ENCODE measurements around the gene XPNPEP3. TPM values are rescaled to one million over a fixed set of nuclear protein-coding genes. Genes with fewer than 3 reads are reported as not detected.

Gene XPNPEP3
- total RNA-seq, 2 donors from 2014 or later: 9.4 to 12.5 TPM

DNA sequence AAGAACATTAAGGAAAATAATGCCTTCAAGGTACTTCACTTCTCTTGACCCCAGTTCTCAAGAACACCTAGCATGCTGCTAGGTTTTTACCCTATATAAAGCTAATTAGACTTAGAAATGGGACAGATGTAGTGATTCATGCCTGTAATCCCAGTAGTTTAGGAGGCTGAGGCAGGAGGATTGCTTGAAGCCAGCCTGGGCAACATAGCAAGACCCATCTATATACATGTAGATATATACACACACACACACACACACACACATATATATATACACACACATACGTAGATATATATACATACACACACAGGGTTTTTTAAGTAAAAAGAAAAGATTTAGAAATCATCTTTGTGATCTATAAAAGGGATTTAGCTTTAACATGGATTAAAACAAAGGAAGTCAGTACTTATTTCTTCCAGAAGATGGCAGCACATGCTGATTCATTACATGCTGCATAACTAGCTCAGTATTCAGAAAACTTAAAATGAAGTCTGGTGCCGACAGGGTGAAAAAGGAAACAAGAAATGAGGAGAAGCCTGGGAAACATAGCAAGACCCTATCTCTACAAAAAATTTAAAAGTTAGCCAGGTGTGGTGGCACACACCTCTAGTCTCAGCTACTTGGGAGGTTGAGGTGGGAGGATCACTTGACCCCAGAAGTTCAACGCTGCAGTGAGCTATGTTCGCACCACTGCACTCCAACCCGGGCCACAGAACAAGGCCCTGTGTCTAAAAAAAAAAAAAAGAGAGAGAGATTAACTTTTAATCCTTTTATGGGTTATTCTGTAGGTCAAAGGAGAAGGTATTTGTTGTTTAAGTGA lies 65.7 kb downstream of the XPNPEP3 start:
- no peak for DNase-seq (ENCODE audit: low spot score)
- Histone ChIP-seq H3K9me3 (no peaks in the 10 kb centered on the region), H3K27me3 (no peaks in the 10 kb centered on the region), H3K4me3 (no peak overlapping the region), H3K36me3 (peaks cover 53% of the 10 kb centered on the region), H3K27ac (no peak overlapping the region), H3K4me1 (no peaks in the 10 kb centered on the region)
- TF ChIP-seq, protein P1, sequence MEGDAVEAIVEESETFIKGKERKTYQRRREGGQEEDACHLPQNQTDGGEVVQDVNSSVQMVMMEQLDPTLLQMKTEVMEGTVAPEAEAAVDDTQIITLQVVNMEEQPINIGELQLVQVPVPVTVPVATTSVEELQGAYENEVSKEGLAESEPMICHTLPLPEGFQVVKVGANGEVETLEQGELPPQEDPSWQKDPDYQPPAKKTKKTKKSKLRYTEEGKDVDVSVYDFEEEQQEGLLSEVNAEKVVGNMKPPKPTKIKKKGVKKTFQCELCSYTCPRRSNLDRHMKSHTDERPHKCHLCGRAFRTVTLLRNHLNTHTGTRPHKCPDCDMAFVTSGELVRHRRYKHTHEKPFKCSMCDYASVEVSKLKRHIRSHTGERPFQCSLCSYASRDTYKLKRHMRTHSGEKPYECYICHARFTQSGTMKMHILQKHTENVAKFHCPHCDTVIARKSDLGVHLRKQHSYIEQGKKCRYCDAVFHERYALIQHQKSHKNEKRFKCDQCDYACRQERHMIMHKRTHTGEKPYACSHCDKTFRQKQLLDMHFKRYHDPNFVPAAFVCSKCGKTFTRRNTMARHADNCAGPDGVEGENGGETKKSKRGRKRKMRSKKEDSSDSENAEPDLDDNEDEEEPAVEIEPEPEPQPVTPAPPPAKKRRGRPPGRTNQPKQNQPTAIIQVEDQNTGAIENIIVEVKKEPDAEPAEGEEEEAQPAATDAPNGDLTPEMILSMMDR (IDR thresholded peaks at IDR 0.05): peak; percentile 61 to 77

DNA sequence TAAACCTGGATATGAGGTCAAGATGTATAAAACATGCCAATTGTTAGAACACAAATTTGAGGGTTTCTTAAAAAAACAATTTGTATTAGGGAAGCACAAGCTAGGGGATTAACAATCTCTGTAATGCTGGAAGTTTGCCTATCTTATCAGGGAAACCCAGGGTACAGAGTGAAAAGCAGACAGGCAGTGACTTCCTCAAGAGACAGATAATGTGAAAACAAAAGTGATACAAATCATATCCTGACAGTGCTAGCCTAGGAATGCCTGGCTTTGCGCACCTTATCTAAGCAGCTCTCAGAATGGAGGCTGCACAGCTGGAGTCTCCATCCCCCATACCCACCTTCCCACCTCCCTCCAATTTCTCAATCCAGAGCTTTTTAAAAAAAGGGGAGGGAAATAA lies 71.7 kb downstream of the XPNPEP3 start:
- no peak overlapping the region for H3K27ac ChIP-seq
- DNase-seq (ENCODE audit: low spot score): no peak
- H3K36me3 ChIP-seq: peaks cover 47% of the 10 kb centered on the region

DNA sequence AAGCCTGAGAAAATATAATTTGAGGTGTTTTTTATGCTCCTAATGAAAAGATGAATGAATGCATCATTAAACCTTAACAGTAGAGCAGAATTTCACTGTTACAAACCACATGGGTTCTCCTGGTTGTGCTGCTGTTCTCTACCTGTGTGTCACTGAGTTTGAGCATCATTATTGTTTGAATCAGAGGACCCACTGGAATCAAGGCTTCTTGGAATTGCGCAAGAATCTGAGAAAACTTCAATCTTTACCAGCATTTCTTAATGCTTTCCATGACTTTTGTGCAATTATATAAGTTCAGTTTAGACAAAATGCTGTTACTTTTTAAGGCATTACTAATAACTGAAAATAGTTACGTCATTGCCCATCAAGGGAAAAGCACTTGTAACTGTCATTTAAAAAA lies 75.4 kb downstream of the XPNPEP3 start:
- H3K4me1 ChIP-seq: peaks cover 0 to 4% of the 10 kb centered on the region in 2 donors
- H3K36me3 ChIP-seq: peaks cover 15% of the 10 kb centered on the region
- DNase-seq (ENCODE audit: low spot score): no peak
- no peak overlapping the region for H3K4me3 ChIP-seq
- no peak overlapping the region for H3K27ac ChIP-seq
- TF ChIP-seq, protein P1 (IDR thresholded peaks at IDR 0.05): no peak
- no peaks in the 10 kb centered on the region for H3K27me3 ChIP-seq
- H3K9me3 ChIP-seq: no peaks in the 10 kb centered on the region

More for the DNA sequence above, 71.7 kb downstream of the XPNPEP3 start:
- TF ChIP-seq, protein P1 (IDR thresholded peaks at IDR 0.05): no peak
- Histone ChIP-seq H3K27me3 (no peaks in the 10 kb centered on the region), H3K9me3 (no peaks in the 10 kb centered on the region), H3K4me3 (no peak overlapping the region), H3K4me1 (peaks cover 0 to 4% of the 10 kb centered on the region in 2 donors)

DNA sequence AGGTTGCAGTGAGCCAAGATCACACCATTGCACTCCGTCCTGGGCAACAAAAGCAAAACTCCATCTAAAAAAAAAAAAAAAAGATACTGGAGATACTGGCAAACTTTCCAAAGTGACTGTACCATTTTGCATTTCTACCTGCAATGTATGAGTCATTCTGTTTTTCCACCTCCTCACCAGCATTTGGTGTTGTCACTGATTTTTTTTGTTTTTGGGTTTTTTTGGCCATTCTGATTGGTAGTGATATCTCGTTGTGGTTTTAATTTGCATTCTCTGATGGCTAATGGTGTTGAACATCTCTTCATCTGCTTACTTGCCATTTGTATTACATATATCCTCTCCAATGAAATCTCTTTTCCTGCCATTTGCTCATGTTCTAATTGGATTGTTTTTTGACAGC lies 82.3 kb downstream of the XPNPEP3 start:
- H3K4me1 ChIP-seq: no peaks in the 10 kb centered on the region
- DNase-seq (ENCODE audit: low spot score): no peak
- H3K27me3 ChIP-seq: no peaks in the 10 kb centered on the region
- no peak overlapping the region for H3K27ac ChIP-seq
- H3K4me3 ChIP-seq: no peak overlapping the region
- TF ChIP-seq, protein P1 (IDR thresholded peaks at IDR 0.05): no peak
- H3K36me3 ChIP-seq: no peaks in the 10 kb centered on the region
- no peaks in the 10 kb centered on the region for H3K9me3 ChIP-seq

DNA sequence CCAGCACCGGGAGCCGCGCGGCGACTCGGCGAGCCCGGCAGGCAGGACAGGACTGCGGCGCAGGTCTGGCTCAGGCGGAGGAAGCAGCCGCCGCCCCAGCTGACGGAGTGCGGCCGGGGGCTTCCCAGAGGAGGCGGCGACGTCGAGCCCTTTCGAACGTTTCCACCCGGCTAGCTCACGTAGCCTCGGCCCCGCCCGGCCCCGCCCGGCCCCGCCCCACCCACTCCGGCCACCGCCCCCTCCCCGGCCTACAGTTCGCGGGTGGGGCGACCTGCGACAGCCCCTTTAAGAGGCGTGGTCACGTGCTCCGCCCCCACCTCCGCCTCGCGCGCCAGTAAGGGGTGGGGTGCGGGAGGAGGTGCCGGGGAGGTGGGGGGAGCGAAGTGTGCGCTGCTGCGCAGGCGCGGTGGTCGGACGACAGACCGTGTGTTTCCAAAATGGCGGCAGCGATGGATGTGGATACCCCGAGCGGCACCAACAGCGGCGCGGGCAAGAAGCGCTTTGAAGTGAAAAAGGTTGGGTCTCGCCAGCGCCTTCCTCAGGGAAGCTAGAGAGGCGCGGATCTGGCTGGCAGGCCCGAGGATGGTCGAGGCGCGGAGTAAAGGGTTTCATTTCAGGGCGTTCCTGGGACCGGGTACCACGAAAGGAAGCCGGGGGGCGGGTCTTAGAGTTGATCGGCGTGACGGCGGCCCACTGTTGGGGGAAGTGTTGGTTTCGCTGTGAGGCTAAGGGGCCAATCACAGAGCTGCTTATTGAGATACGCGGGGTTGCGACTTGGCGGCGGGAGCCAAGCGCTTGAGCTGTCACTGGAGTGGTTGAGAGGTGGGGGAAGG lies 94.2 kb downstream of the XPNPEP3 start, which contains the start of gene RBX1:
RBX1 (plus strand) TSS at position 417 of the 833 bp plus-strand sequence; CDS start at position 438, 21 bp downstream.
- TF ChIP-seq, protein P1 (IDR thresholded peaks at IDR 0.05): no peak
- H3K4me3 ChIP-seq: peak within 1 kb of the TSS; percentile 71 to 80
- H3K4me1 ChIP-seq: peaks cover 0 to 41% of the 10 kb centered on the region in 2 donors
- no peaks in the 10 kb centered on the region for H3K27me3 ChIP-seq
- peak; percentile 99 for DNase-seq (ENCODE audit: low spot score)
- peaks cover 13% of the 10 kb centered on the region for H3K36me3 ChIP-seq
- H3K9me3 ChIP-seq: no peaks in the 10 kb centered on the region
- peak within 1 kb of the TSS; percentile 94 to 97 for H3K27ac ChIP-seq
